D341Med (cell line): Measurements from ENCODE around the gene TFB2M.

Experiments used
- DNase-seq: peaks from one replicate; pipeline ENCODE4 v3.0.0; 2012; ENCODE audit warnings: low spot score

TFB2M gene

GRCh38 chr1:246513041-246513440 lies 53.0 kb downstream of the TFB2M start:
- DNase-seq: no peak

- DNase-seq: no peak
Observed at GRCh38 chr1:246512635-246513034, 53.4 kb downstream of the TFB2M start.

GRCh38 chr1:246512230-246512629 lies 53.8 kb downstream of the TFB2M start:
- no peak for DNase-seq

- no peak for DNase-seq
Observed at GRCh38 chr1:246511203-246511602, 54.9 kb downstream of the TFB2M start.

GRCh38 chr1:246510147-246511030 lies 55.7 kb downstream of the TFB2M start:
- DNase-seq: no peak

- no peak for DNase-seq
Observed at GRCh38 chr1:246508897-246509688, 57.0 kb downstream of the TFB2M start.

- peak; percentile 99 for DNase-seq
Observed at GRCh38 chr1:246506674-246507481, 59.2 kb downstream of the TFB2M start, which contains the start of gene SMYD3. TSS of gene SMYD3 (minus strand) at chr1:246507279.

GRCh38 chr1:246506367-246506673 lies 59.7 kb downstream of the TFB2M start:
- DNase-seq: no peak

- no peak for DNase-seq
Observed at GRCh38 chr1:246503341-246503740, 62.7 kb downstream of the TFB2M start.

- peak; percentile 58 for DNase-seq
Observed at GRCh38 chr1:246497331-246497915, 68.6 kb downstream of the TFB2M start.

- peak; percentile 82 for DNase-seq
Observed at GRCh38 chr1:246492611-246493245, 73.3 kb downstream of the TFB2M start.

GRCh38 chr1:246491551-246492053 lies 74.5 kb downstream of the TFB2M start:
- DNase-seq: no peak
